ENCODE measurements around the gene NCAPG2. TPM values are rescaled to one million over a fixed set of nuclear protein-coding genes. Genes with fewer than 3 reads are reported as not detected.

Gene NCAPG2
- total RNA-seq, 1 experiment from 2014 or later, result 99.4 TPM

DNA sequence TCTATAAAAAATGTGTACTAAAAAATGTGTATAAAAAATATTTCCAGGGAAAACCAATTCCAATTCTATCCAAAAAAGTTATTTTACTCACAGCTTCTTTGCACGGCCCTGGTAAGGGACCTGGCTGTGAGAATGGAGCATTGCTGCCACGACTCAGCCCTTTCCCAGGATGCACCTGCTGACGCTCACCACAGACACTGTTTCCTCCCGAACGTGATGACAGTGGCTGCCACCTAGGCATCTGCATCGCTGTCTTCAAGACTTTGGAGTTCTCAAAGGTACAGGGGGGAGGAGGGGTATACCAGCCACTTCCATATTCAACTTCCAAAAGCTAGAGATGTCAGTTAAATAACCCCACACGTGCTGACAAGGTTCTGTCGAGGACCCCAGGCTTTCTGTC, 93.1 kb downstream of the NCAPG2 start:
- Histone ChIP-seq H3K14ac (ENCODE audit: insufficient read depth, low read length) (no peak overlapping the region), H3K9ac (ENCODE audit: extremely low read depth, insufficient read length, low read length) (no peak overlapping the region), H3K27ac (ENCODE audit: insufficient read length, low read depth, low read length) (no peak overlapping the region), H2BK20ac (ENCODE audit: low read depth, low read length, poor library complexity, severe bottlenecking) (no peak overlapping the region), H3K4ac (ENCODE audit: low read depth, low read length) (no peak overlapping the region), H3K79me1 (ENCODE audit: insufficient read depth, low read depth, low read length, poor library complexity, severe bottlenecking) (no peaks in the 10 kb centered on the region), H4K5ac (ENCODE audit: insufficient read length, low read depth, low read length) (no peak overlapping the region), H2BK12ac (ENCODE audit: insufficient read length, low read depth, low read length) (no peak overlapping the region), H3K23me2 (ENCODE audit: insufficient read length, low read depth, low read length, poor library complexity, severe bottlenecking) (no peaks in the 10 kb centered on the region), H2BK120ac (ENCODE audit: low read depth, low read length, poor library complexity, severe bottlenecking) (no peak overlapping the region), H3K56ac (ENCODE audit: insufficient read length, low read depth, low read length) (no peak overlapping the region), H3T11ph (ENCODE audit: low read length) (no peak overlapping the region), H3K4me2 (ENCODE audit: insufficient read depth, insufficient read length, low read length) (no peak overlapping the region), H3K79me2 (ENCODE audit: insufficient read depth, low read length) (no peaks in the 10 kb centered on the region), H3K27me3 (ENCODE audit: insufficient read depth, low read length) (no peaks in the 10 kb centered on the region), H2BK5ac (ENCODE audit: insufficient read length, low read length) (no peak overlapping the region), H3K9me3 (ENCODE audit: control insufficient read depth, low read depth, low read length) (no peaks in the 10 kb centered on the region), H3K18ac (ENCODE audit: insufficient read length, low read depth, low read length) (no peak overlapping the region), H2AFZ (ENCODE audit: low read length) (no peak overlapping the region), H4K8ac (replicated peaks; ENCODE audit: insufficient read length, low read depth, low read length) (no peak overlapping the region), H4K20me1 (ENCODE audit: control insufficient read depth, insufficient read depth, insufficient read length) (no peaks in the 10 kb centered on the region), H3K23ac (ENCODE audit: insufficient read length, low read depth, low read length) (no peak overlapping the region), H2AK5ac (ENCODE audit: insufficient read length, low read length) (no peak overlapping the region), H3K4me1 (ENCODE audit: insufficient read depth, low read length) (no peaks in the 10 kb centered on the region), H2BK15ac (ENCODE audit: low read depth, low read length) (no peak overlapping the region), H4K91ac (ENCODE audit: insufficient read length, low read depth, low read length) (no peak overlapping the region)
- Mint-ChIP-seq H3K27me3 (ENCODE audit: low read depth) (no peaks in the 10 kb centered on the region), H3K4me3 (no peak overlapping the region), H3K36me3 (ENCODE audit: insufficient read depth in 1 of 3, low read depth in 3 of 3) (peaks cover 10 to 38% (median 29%) of the 10 kb centered on the region in 3 experiments), H3K4me1 (peaks cover 6 to 12% of the 10 kb centered on the region in 2 experiments), H3K27ac (no peak overlapping the region), H3K9me3 (no peaks in the 10 kb centered on the region)
- TF ChIP-seq, protein P1, sequence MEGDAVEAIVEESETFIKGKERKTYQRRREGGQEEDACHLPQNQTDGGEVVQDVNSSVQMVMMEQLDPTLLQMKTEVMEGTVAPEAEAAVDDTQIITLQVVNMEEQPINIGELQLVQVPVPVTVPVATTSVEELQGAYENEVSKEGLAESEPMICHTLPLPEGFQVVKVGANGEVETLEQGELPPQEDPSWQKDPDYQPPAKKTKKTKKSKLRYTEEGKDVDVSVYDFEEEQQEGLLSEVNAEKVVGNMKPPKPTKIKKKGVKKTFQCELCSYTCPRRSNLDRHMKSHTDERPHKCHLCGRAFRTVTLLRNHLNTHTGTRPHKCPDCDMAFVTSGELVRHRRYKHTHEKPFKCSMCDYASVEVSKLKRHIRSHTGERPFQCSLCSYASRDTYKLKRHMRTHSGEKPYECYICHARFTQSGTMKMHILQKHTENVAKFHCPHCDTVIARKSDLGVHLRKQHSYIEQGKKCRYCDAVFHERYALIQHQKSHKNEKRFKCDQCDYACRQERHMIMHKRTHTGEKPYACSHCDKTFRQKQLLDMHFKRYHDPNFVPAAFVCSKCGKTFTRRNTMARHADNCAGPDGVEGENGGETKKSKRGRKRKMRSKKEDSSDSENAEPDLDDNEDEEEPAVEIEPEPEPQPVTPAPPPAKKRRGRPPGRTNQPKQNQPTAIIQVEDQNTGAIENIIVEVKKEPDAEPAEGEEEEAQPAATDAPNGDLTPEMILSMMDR (conservative IDR thresholded peaks at IDR 0.05), result no peak
- no CpG with 5 or more reads among the region's 8 CpGs for WGBS (ENCODE audit: extremely low coverage, insufficient read length, low lambda C conversion rate)
- DNase-seq, result no peak
